ENCODE data around the gene SZT2. TPM values are rescaled to one million over a fixed set of nuclear protein-coding genes. Genes with fewer than 3 reads are reported as not detected.

SZT2 gene
- total and polyA plus RNA-seq, 2 experiments from 2014 or later, result 14.8 to 18.8 TPM

GRCh38 chr1:43438576-43438952, 48.9 kb downstream of the SZT2 start:
- Histone ChIP-seq H3K79me2 (no peaks in the 10 kb centered on the region), H3K9me2 (replicated peaks; ENCODE audit: insufficient read depth) (no peaks in the 10 kb centered on the region), H3K4me2 (no peak overlapping the region), H4K20me1 (ENCODE audit: insufficient read depth, poor library complexity, severe bottlenecking) (no peaks in the 10 kb centered on the region), H3K4me1 (ENCODE audit: insufficient read depth) (no peaks in the 10 kb centered on the region), H3K4me3 (no peak overlapping the region), H3K27me3 (no peaks in the 10 kb centered on the region), H3K9me3 (ENCODE audit: low read depth) (no peaks in the 10 kb centered on the region), H3K27ac (no peak overlapping the region), H2AFZ (no peak overlapping the region), H3K36me3 (replicated peaks; ENCODE audit: insufficient read depth, low read depth) (no peaks in the 10 kb centered on the region)
- 100% methylated on average over 8 of the region's 8 CpGs for WGBS (ENCODE audit: low lambda C conversion rate, missing lambda C conversion rate)
- no peak for DNase-seq (ENCODE audit: low spot score)
- TF ChIP-seq, protein P1, sequence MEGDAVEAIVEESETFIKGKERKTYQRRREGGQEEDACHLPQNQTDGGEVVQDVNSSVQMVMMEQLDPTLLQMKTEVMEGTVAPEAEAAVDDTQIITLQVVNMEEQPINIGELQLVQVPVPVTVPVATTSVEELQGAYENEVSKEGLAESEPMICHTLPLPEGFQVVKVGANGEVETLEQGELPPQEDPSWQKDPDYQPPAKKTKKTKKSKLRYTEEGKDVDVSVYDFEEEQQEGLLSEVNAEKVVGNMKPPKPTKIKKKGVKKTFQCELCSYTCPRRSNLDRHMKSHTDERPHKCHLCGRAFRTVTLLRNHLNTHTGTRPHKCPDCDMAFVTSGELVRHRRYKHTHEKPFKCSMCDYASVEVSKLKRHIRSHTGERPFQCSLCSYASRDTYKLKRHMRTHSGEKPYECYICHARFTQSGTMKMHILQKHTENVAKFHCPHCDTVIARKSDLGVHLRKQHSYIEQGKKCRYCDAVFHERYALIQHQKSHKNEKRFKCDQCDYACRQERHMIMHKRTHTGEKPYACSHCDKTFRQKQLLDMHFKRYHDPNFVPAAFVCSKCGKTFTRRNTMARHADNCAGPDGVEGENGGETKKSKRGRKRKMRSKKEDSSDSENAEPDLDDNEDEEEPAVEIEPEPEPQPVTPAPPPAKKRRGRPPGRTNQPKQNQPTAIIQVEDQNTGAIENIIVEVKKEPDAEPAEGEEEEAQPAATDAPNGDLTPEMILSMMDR (IDR thresholded peaks at IDR 0.05; ENCODE audit: poor library complexity), result no peak
- no peak for TF ChIP-seq EZH2 (IDR thresholded peaks at IDR 0.05; ENCODE audit: borderline replicate concordance)
- no peak for TF ChIP-seq EZH2phosphoT487 (IDR thresholded peaks at IDR 0.05; ENCODE audit: low read depth, severe bottlenecking, unreplicated experiment)

DNA sequence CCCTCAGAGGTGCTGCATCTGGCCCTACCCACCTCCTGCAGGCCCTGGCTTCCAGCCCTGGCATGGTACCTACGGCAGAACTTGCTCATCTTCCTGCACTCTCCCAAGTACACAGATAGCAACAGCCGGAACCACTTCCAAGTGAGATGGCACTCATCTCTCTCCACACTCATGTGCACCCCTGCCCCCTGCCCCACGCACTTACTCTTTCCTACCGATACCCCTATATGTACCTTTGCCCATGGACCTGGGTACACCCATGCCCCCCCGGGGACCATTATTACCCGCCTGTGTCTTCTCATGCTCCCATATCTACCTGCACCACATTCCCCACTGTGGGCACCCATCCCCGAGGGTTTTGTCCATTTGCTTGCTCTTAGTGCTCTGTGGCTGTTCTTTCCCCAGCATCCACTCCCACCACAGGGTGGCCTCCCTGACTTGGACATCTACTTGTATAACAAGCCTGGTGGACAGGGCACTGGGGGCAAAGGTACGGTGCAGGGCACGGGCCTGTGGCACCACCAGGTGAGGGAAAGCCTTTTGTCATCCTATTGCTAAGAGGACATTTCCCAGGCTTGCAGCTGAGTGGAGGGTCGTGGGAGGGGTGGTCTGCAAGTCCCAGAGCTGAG, 49.4 kb downstream of the SZT2 start:
- Histone ChIP-seq H3K9me3 (ENCODE audit: low read depth) (no peaks in the 10 kb centered on the region), H3K4me3 (no peak overlapping the region), H4K20me1 (ENCODE audit: insufficient read depth, poor library complexity, severe bottlenecking) (no peaks in the 10 kb centered on the region), H2AFZ (no peak overlapping the region), H3K4me2 (no peak overlapping the region), H3K9me2 (replicated peaks; ENCODE audit: insufficient read depth) (no peaks in the 10 kb centered on the region), H3K4me1 (ENCODE audit: insufficient read depth) (no peaks in the 10 kb centered on the region), H3K27ac (no peak overlapping the region), H3K79me2 (no peaks in the 10 kb centered on the region), H3K27me3 (no peaks in the 10 kb centered on the region), H3K36me3 (replicated peaks; ENCODE audit: insufficient read depth, low read depth) (no peaks in the 10 kb centered on the region)
- DNase-seq (ENCODE audit: low spot score), result no peak
- WGBS (ENCODE audit: low lambda C conversion rate, missing lambda C conversion rate), result 96% methylated on average over 10 of the region's 10 CpGs
- TF ChIP-seq, protein P1 (IDR thresholded peaks at IDR 0.05; ENCODE audit: poor library complexity), result no peak
- no peak for TF ChIP-seq EZH2phosphoT487 (IDR thresholded peaks at IDR 0.05; ENCODE audit: low read depth, severe bottlenecking, unreplicated experiment)
- no peak for TF ChIP-seq EZH2 (IDR thresholded peaks at IDR 0.05; ENCODE audit: borderline replicate concordance)

GRCh38 chr1:43439781-43440180, 50.1 kb downstream of the SZT2 start:
- no peaks in the 10 kb centered on the region for H3K4me1 ChIP-seq (ENCODE audit: insufficient read depth)
- H3K9me3 ChIP-seq (ENCODE audit: low read depth), result no peaks in the 10 kb centered on the region
- H2AFZ ChIP-seq, result no peak overlapping the region
- DNase-seq (ENCODE audit: low spot score), result no peak
- H3K27me3 ChIP-seq, result no peaks in the 10 kb centered on the region
- no peaks in the 10 kb centered on the region for H3K9me2 ChIP-seq (replicated peaks; ENCODE audit: insufficient read depth)
- no peaks in the 10 kb centered on the region for H3K36me3 ChIP-seq (replicated peaks; ENCODE audit: insufficient read depth, low read depth)
- no peak overlapping the region for H3K27ac ChIP-seq
- H3K4me3 ChIP-seq, result no peak overlapping the region
- no peaks in the 10 kb centered on the region for H4K20me1 ChIP-seq (ENCODE audit: insufficient read depth, poor library complexity, severe bottlenecking)
- no peak overlapping the region for H3K4me2 ChIP-seq
- H3K79me2 ChIP-seq, result no peaks in the 10 kb centered on the region
- TF ChIP-seq, protein P1 (IDR thresholded peaks at IDR 0.05; ENCODE audit: poor library complexity), result no peak
- TF ChIP-seq EZH2 (IDR thresholded peaks at IDR 0.05; ENCODE audit: borderline replicate concordance) (no peak), EZH2phosphoT487 (IDR thresholded peaks at IDR 0.05; ENCODE audit: low read depth, severe bottlenecking, unreplicated experiment) (no peak)
- 98% methylated on average over 7 of the region's 7 CpGs for WGBS (ENCODE audit: low lambda C conversion rate, missing lambda C conversion rate)
